ENCODE data around the gene SEC23A.

- TF ChIP-seq, protein P1, sequence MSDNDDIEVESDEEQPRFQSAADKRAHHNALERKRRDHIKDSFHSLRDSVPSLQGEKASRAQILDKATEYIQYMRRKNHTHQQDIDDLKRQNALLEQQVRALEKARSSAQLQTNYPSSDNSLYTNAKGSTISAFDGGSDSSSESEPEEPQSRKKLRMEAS (IDR thresholded peaks at IDR 0.05): no peak
- TF ChIP-seq RAD21 (conservative IDR thresholded peaks at IDR 0.05 in 1 of 2, IDR thresholded peaks at IDR 0.05 in 1 of 2) (no peak), MAZ (IDR thresholded peaks at IDR 0.05; ENCODE audit: borderline replicate concordance, low read depth, low read length) (no peak), POLR2A (IDR thresholded peaks at IDR 0.05; ENCODE audit: low read length) (no peak), POLR2AphosphoS2 (conservative IDR thresholded peaks at IDR 0.05; ENCODE audit: low read length) (no peak), EP300 (IDR thresholded peaks at IDR 0.05) (no peak), SREBF2 (IDR thresholded peaks at IDR 0.05) (no peak), JUN (IDR thresholded peaks at IDR 0.05) (no peak), FOSB (CRISPR knock-in tag; IDR thresholded peaks at IDR 0.05) (no peak), ZC3H11A (IDR thresholded peaks at IDR 0.05) (no peak)
- TF ChIP-seq, protein P2, sequence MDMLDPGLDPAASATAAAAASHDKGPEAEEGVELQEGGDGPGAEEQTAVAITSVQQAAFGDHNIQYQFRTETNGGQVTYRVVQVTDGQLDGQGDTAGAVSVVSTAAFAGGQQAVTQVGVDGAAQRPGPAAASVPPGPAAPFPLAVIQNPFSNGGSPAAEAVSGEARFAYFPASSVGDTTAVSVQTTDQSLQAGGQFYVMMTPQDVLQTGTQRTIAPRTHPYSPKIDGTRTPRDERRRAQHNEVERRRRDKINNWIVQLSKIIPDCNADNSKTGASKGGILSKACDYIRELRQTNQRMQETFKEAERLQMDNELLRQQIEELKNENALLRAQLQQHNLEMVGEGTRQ (IDR thresholded peaks at IDR 0.05): no peak
- TF ChIP-seq, protein P3, sequence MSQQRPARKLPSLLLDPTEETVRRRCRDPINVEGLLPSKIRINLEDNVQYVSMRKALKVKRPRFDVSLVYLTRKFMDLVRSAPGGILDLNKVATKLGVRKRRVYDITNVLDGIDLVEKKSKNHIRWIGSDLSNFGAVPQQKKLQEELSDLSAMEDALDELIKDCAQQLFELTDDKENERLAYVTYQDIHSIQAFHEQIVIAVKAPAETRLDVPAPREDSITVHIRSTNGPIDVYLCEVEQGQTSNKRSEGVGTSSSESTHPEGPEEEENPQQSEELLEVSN (IDR thresholded peaks at IDR 0.05; ENCODE audit: borderline replicate concordance, low read depth): no peak
- TF ChIP-seq, protein P4, sequence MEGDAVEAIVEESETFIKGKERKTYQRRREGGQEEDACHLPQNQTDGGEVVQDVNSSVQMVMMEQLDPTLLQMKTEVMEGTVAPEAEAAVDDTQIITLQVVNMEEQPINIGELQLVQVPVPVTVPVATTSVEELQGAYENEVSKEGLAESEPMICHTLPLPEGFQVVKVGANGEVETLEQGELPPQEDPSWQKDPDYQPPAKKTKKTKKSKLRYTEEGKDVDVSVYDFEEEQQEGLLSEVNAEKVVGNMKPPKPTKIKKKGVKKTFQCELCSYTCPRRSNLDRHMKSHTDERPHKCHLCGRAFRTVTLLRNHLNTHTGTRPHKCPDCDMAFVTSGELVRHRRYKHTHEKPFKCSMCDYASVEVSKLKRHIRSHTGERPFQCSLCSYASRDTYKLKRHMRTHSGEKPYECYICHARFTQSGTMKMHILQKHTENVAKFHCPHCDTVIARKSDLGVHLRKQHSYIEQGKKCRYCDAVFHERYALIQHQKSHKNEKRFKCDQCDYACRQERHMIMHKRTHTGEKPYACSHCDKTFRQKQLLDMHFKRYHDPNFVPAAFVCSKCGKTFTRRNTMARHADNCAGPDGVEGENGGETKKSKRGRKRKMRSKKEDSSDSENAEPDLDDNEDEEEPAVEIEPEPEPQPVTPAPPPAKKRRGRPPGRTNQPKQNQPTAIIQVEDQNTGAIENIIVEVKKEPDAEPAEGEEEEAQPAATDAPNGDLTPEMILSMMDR (IDR thresholded peaks at IDR 0.05): no peak
- TF ChIP-seq, protein P5, sequence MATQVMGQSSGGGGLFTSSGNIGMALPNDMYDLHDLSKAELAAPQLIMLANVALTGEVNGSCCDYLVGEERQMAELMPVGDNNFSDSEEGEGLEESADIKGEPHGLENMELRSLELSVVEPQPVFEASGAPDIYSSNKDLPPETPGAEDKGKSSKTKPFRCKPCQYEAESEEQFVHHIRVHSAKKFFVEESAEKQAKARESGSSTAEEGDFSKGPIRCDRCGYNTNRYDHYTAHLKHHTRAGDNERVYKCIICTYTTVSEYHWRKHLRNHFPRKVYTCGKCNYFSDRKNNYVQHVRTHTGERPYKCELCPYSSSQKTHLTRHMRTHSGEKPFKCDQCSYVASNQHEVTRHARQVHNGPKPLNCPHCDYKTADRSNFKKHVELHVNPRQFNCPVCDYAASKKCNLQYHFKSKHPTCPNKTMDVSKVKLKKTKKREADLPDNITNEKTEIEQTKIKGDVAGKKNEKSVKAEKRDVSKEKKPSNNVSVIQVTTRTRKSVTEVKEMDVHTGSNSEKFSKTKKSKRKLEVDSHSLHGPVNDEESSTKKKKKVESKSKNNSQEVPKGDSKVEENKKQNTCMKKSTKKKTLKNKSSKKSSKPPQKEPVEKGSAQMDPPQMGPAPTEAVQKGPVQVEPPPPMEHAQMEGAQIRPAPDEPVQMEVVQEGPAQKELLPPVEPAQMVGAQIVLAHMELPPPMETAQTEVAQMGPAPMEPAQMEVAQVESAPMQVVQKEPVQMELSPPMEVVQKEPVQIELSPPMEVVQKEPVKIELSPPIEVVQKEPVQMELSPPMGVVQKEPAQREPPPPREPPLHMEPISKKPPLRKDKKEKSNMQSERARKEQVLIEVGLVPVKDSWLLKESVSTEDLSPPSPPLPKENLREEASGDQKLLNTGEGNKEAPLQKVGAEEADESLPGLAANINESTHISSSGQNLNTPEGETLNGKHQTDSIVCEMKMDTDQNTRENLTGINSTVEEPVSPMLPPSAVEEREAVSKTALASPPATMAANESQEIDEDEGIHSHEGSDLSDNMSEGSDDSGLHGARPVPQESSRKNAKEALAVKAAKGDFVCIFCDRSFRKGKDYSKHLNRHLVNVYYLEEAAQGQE (IDR thresholded peaks at IDR 0.05): no peak
Observed at GRCh38 chr14:39140170-39140569, 37.1 kb upstream of the SEC23A start.

All from A549 (cell line).